DMS53 treated with DMSO at 0.1 percent for 48 hours (cell line): ENCODE results near the gene TRIM8.
A peak's percentile ranks its signal among the peaks of the same experiment; 100 is the strongest.
"Not testable (repeated sequence)": the region's sequence is repeated elsewhere in the genome, so short reads cannot be mapped to it uniquely, and the experiment has no call there.

ENCODE experiments used
- DNase-seq: peaks from one replicate; lab custom pipeline; 2025; ENCODE audit not compliant: unreplicated experiment; lab: John Stamatoyannopoulos, UW

Gene TRIM8

DNA sequence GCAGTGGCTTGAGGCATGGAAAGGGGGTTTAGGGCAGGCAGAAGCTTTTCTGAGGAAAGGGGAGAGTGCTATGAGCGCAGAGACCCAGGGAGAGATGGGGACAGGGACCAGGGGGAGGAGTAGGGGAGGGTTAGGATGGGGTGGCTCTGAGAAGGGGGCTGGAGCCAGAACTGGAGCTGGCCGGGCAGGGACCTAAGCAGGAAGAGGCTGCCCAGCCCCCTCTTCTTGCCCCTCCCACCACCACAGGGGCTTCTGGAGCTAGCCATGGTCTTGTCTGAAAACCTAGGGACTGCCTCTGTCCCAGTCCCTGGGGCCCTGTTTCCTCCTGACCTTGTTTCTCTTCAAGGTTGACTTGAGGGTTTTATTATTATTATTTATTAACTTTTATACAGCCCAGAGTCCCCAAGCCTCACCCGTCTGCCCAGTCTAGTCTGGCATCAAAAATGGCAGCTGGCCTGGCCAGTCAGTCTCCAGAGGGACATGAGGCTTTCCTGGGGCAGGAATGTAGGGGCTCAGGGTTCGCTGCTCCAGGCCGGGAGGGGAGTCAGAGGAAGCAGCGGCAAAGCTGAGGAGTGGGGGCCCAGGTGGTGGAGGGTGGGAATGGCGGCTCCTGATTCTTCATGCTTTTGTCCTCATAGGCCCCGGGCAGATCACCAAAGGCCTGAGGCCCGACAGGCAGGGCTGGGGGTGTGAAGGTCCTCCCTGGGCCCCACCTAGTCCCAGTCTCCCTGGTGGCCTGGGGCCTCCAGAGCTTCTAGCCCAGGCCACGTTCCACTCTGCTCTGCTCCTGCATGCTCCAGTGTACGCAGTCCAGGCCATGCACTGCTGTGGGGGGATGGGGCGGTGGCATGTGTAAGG lies 5.7 kb downstream of the TRIM8 start:
- no peak for DNase-seq

- no peak for DNase-seq
These were observed 6.6 kb downstream of the TRIM8 start for GRCh38 chr10:102650655-102651454.

GRCh38 chr10:102651455-102652169 lies 7.3 kb downstream of the TRIM8 start:
- no peak for DNase-seq

DNA sequence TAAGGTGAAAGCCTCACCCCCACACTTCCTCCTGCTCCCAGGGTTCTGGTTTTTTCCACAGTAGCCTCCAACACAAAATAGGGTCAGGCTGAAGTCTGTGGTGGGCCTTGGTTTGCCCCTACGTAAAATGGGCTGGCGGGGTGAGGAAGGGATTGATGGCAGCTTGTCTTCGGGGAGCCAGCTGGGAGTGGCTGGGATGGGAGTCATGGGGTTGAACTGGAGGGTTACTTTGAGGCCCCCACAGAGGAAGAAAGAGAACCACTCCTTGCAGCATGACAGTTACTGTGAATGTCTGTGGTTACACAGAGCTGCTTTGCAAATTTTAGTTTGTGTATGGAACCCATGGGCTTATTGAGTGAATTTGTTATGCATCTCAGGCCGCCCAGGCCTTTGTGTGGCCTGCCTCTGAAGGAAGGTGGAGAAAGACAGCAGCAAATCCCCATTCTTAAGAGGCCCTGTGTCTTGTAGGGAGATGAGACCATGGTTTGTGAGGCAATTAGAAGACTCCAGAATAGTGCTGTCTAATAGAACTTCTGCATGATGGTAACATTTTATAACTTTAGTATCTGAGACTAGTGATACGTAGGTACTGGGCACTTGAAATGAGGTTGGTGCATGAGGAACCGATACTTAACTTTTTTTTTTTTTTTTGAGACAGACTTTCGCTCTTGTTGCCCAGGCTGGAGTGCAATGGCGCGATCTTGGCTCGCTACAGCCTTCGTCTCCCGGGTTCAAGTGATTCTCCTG lies 8.1 kb downstream of the TRIM8 start:
- no peak for DNase-seq

GRCh38 chr10:102653060-102653459 lies 8.8 kb downstream of the TRIM8 start:
- no peak for DNase-seq

GRCh38 chr10:102654566-102654965 lies 10.3 kb downstream of the TRIM8 start:
- no peak for DNase-seq

DNA sequence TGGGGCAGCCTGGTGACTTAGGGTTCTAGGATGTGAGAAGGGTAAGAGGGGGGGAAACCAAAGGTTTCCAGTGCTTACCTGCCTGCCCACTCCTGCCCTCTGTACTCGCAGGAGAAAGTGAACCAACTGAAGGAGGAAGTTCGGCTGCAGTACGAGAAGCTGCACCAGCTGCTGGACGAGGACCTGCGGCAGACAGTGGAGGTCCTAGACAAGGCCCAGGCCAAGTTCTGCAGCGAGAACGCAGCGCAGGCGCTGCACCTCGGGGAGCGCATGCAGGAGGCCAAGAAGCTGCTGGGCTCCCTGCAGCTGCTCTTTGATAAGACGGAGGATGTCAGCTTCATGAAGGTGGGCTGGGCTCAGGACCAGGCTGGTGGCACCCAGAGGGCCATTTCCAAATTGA lies 10.7 kb downstream of the TRIM8 start:
- DNase-seq, result no peak

DNA sequence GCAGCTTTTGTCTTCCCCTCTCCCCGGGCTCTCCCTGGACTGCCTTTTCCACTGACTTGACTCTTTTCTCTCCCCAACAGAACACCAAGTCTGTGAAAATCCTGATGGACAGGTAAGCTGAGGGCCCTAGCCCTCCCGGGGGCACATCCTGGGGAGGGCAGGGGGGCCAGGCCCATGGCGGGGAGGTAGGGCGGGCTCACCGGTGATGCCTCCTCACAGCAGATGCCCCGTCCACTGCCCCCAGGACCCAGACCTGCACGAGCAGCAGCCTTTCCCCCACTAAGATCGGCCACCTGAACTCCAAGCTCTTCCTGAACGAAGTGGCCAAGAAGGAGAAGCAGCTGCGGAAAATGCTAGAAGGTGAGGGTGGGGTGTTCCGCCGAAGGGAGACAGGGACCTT lies 11.7 kb downstream of the TRIM8 start:
- no peak for DNase-seq

DNA sequence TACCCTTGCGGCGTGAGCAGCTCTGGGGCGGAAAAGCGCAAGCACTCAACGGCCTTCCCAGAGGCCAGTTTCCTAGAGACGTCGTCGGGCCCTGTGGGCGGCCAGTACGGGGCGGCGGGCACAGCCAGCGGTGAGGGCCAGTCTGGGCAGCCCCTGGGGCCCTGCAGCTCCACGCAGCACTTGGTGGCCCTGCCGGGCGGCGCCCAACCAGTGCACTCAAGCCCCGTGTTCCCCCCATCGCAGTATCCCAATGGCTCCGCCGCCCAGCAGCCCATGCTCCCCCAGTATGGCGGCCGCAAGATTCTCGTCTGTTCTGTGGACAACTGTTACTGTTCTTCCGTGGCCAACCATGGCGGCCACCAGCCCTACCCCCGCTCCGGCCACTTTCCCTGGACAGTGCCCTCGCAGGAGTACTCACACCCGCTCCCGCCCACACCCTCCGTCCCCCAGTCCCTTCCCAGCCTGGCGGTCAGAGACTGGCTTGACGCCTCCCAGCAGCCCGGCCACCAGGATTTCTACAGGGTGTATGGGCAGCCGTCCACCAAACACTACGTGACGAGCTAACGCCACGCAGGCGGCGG lies 12.6 kb downstream of the TRIM8 start:
- DNase-seq, result no peak

- DNase-seq, result no peak
These were observed 13.2 kb downstream of the TRIM8 start for GRCh38 chr10:102657451-102657850.

DNA sequence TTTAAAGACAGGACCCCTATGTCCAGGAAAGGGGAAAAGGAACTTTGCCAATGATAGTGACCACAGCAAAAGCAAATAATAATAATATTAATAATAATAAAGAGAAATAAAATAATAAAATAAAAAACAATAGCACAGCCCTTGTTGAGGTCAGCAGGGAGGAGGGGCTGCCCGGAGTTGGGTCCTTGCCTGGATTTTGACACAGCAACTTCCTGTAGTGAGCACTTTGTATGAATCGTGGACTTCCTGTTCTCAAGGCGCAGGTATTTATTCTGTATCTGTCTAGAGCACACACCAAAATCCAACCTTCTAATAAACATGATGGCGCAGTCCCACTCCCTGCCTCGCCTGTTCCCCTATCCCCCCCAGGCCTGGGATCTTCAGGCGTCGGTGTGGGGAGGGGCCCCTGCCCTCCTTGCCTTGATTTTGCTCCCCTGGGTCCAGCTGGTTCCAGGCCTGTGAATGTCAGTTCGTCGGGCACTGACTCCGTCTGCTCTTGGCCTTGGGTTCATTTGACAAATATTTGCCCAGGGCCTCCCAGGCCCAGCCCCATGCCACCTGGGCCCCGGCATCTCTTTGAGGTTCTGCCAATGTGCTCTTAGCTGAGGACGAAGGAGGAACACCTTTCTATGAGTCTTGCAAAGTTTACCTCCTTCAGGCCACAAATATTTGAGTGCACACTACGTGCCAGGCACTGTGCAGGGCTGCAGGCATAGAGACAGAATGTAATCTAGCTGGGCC lies 13.9 kb downstream of the TRIM8 start:
- peak; percentile 75 for DNase-seq

- no peak for DNase-seq
These were observed 14.5 kb downstream of the TRIM8 start for GRCh38 chr10:102658802-102659201.

- peak; percentile 71 for DNase-seq
These were observed 16.8 kb downstream of the TRIM8 start for GRCh38 chr10:102660888-102661657.

DNA sequence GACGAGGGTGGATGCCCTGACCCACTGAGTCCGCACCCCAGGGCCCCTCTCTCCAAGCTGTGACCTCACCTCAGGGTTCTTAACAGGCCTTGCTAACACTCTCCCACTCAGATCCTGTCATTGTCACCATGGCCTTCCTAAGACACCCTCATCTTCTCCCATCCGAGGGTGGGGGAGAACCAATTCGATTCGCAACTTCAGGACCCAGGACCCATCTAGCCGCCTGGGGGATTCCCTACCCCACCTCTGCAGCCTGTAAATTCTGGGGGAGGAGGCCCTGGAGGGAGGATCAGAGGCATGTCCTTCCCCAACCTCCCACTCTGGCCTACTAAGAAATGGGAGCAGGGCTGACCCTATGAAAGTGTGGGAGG lies 17.4 kb downstream of the TRIM8 start:
- DNase-seq, result peak; percentile 48

DNA sequence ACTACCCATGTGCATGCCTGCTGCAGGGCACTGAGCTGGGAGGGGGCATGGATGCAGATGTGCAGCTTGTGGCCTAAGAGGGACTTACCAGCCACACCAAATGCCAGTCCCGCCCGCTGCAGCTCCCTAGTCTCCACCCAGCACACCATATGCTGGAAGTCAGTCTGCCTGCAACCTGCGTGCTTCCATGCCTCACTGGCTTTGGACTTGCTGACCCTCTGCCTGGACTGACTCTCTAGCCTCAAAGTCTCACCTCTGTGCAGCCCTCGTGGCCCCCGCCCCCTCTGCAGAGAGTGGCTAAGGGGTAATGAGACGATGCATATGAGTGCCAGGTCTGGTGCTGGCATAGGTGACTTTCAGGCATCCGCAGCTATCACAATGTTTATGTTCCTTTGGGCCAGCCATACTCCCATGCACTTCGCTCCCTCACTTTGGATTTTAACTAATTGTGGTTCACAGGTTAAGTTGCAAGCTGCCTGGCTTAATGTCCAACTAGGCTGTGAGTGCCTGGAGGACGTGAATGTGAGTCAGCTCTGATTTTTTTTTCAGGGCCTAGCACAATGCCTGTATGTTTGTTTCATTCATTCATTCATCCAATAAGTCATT lies 21.7 kb downstream of the TRIM8 start:
- DNase-seq, result no peak

GRCh38 chr10:102667411-102667810 lies 23.1 kb downstream of the TRIM8 start:
- DNase-seq, result not testable (repeated sequence)

- no peak for DNase-seq
These were observed 24.2 kb downstream of the TRIM8 start for GRCh38 chr10:102668326-102669107.
